ENCODE results near the gene RIC8A. TPM values are rescaled to one million over a fixed set of nuclear protein-coding genes. Genes with fewer than 3 reads are reported as not detected.

RIC8A gene
- total and polyA plus RNA-seq, 10 of the 15 experiments (the other 5 are each of a cell fraction or from before 2014, with no cell fraction given) = 10.4 to 157 (median 81.4) TPM

- no peaks in the 10 kb centered on the region for H3K27me3 ChIP-seq (replicated peaks in 1 of 2; ENCODE audit: control insufficient read depth in 2 of 2, insufficient read depth in 2 of 2, low read length in 1 of 2)
- H3K79me2 ChIP-seq (ENCODE audit: control insufficient read depth, insufficient read depth, low read length) = peaks cover 28% of the 10 kb centered on the region
- intact Hi-C loops (cut with micrococcal nuclease; ENCODE audit: unreplicated experiment) (no loop called here), in situ Hi-C loops (cut with MboI) (no loop called here)
- H3K4me1 ChIP-seq (ENCODE audit: control insufficient read depth, insufficient read depth, low read length) = peaks cover 15% of the 10 kb centered on the region
- TF ChIP-seq POLR2AphosphoS5 (IDR thresholded peaks at IDR 0.05; ENCODE audit: low read length) (no peak), ZNF384 (IDR thresholded peaks at IDR 0.05; ENCODE audit: borderline replicate concordance, low read depth, low read length) (no peak), POLR2AphosphoS2 (IDR thresholded peaks at IDR 0.05; ENCODE audit: low read depth, low read length) (no peak), ZNF24 (IDR thresholded peaks at IDR 0.05) (no peak), BCLAF1 (IDR thresholded peaks at IDR 0.05) (no peak)
- BruUV-seq (replicated peaks) = no TSS peak
- peaks cover 24 to 39% of the 10 kb centered on the region in 2 experiments for H3K36me3 ChIP-seq (ENCODE audit: control insufficient read depth in 2 of 2, insufficient read depth in 2 of 2, low read length in 1 of 2)
- H3K9ac ChIP-seq (ENCODE audit: control insufficient read depth, insufficient read depth, low read length) = no peak overlapping the region
- POLR2A ChIA-PET = no interaction called here
- no peak overlapping the region for H3K4me2 ChIP-seq (ENCODE audit: control insufficient read depth, insufficient read depth)
- H4K20me1 ChIP-seq (ENCODE audit: control insufficient read depth, insufficient read depth) = no peaks in the 10 kb centered on the region
- H3K9me3 ChIP-seq (replicated peaks; ENCODE audit: control insufficient read depth, insufficient read depth, low read length) = no peaks in the 10 kb centered on the region
- H2AFZ ChIP-seq (ENCODE audit: control insufficient read depth, low read depth, low read length) = no peak overlapping the region
- no peak for ATAC-seq
- CTCF ChIA-PET = no interaction called here
- no peak overlapping the region for H3K4me3 ChIP-seq
- no peak for DNase-seq (ENCODE audit: low read depth, low spot score)
- RAD21 ChIA-PET (ENCODE audit: unreplicated experiment) = no interaction called here
- FAIRE-seq = no peak
- 92% methylated on average over 4 of the region's 4 CpGs for WGBS (ENCODE audit: insufficient coverage, insufficient replicate concordance, low lambda C conversion rate, missing lambda C conversion rate)
- H3K27ac ChIP-seq (ENCODE audit: control insufficient read depth, insufficient read depth) = no peak overlapping the region
- SMC1A ChIA-PET (ENCODE audit: uncharacterized antibody, unreplicated experiment) = no interaction called here
Observed at GRCh38 chr11:213111-213510, 5.6 kb downstream of the RIC8A start.

GRCh38 chr11:214083-214482 is 6.6 kb downstream of the RIC8A start:
- no peak for DNase-seq (ENCODE audit: low read depth, low spot score)
- BruUV-seq (replicated peaks) = no TSS peak
- Histone ChIP-seq H3K36me3 (ENCODE audit: control insufficient read depth in 2 of 2, insufficient read depth in 2 of 2, low read length in 1 of 2) (peaks cover 24 to 39% of the 10 kb centered on the region in 2 experiments), H3K4me1 (ENCODE audit: control insufficient read depth, insufficient read depth, low read length) (peaks cover 15% of the 10 kb centered on the region), H3K27ac (ENCODE audit: control insufficient read depth, insufficient read depth) (no peak overlapping the region), H3K9ac (ENCODE audit: control insufficient read depth, insufficient read depth, low read length) (no peak overlapping the region), H3K79me2 (ENCODE audit: control insufficient read depth, insufficient read depth, low read length) (peaks cover 19% of the 10 kb centered on the region), H4K20me1 (ENCODE audit: control insufficient read depth, insufficient read depth) (no peaks in the 10 kb centered on the region), H2AFZ (ENCODE audit: control insufficient read depth, low read depth, low read length) (no peak overlapping the region), H3K4me3 (no peak overlapping the region), H3K27me3 (replicated peaks in 1 of 2; ENCODE audit: control insufficient read depth in 2 of 2, insufficient read depth in 2 of 2, low read length in 1 of 2) (no peaks in the 10 kb centered on the region), H3K4me2 (ENCODE audit: control insufficient read depth, insufficient read depth) (no peak overlapping the region), H3K9me3 (replicated peaks; ENCODE audit: control insufficient read depth, insufficient read depth, low read length) (no peaks in the 10 kb centered on the region)
- ChIA-PET RAD21 (ENCODE audit: unreplicated experiment) (no interaction called here), SMC1A (ENCODE audit: uncharacterized antibody, unreplicated experiment) (no interaction called here), POLR2A (no interaction called here), CTCF (no interaction called here)
- FAIRE-seq = no peak
- in situ Hi-C loops (cut with MboI) = no loop called here
- TF ChIP-seq PAX8 (IDR thresholded peaks at IDR 0.05) (no peak), SREBF1 (IDR thresholded peaks at IDR 0.05; ENCODE audit: low read length) (no peak), NRF1 (conservative IDR thresholded peaks at IDR 0.05; ENCODE audit: low read depth, low read length) (no peak), EGR1 (IDR thresholded peaks at IDR 0.05; ENCODE audit: borderline replicate concordance in 1 of 2, low read depth in 2 of 2, low read length in 2 of 2) (no peak), DPF2 (IDR thresholded peaks at IDR 0.05) (no peak), ASH2L (IDR thresholded peaks at IDR 0.05; ENCODE audit: borderline replicate concordance, low read depth) (no peak), E2F4 (IDR thresholded peaks at IDR 0.05; ENCODE audit: low read depth, low read length) (no peak), CTCF (IDR thresholded peaks at IDR 0.05 in 2 of 3, conservative IDR thresholded peaks at IDR 0.05 in 1 of 3; ENCODE audit: control insufficient read depth in 2 of 3, extremely low read depth in 1 of 3, insufficient read depth in 1 of 3, low read depth in 3 of 3, low read length in 3 of 3) (no peak), YBX1 (IDR thresholded peaks at IDR 0.05) (no peak)
- WGBS (ENCODE audit: insufficient coverage, insufficient replicate concordance, low lambda C conversion rate, missing lambda C conversion rate) = 82% methylated on average over 7 of the region's 7 CpGs
- no peak for ATAC-seq
- intact Hi-C loops (cut with micrococcal nuclease; ENCODE audit: unreplicated experiment) = no loop called here
